Adrenal gland (tissue), 5 donors: ENCODE results near the gene GPR50.

Experiments used
- CTCF ChIP-seq, 6 experiments: fragments of 450-650 bp in 4 of 6; fragments of 200-600 bp in 2 of 6; sonication (generic) in 1 of 6; IDR thresholded peaks; 1 replicate in 5 of 6; 2 replicates in 1 of 6; pipeline versions ENCODE4 v1.5.1 to v1.8.0; 2016 to 2021; ENCODE audit warnings: antibody characterized with exemption in 6 of 6, mild to moderate bottlenecking in 2 of 6, moderate library complexity in 1 of 6
- POLR2A ChIP-seq, 2 donors: fragments of 450-650 bp; IDR thresholded peaks; one replicate each; pipeline ENCODE4 v1.6.1; 2017; ENCODE audit warnings: antibody characterized with exemption in 2 of 2, mild to moderate bottlenecking in 2 of 2, moderate library complexity in 1 of 2
- donor health status: DM: no; HTN: no; CAD: no.

GRCh38 chrX:151206871-151207270 lies 30.5 kb downstream of the GPR50 start:
- TF ChIP-seq CTCF (IDR thresholded peaks at IDR 0.05) = no peak
- no peak for TF ChIP-seq POLR2A (IDR thresholded peaks at IDR 0.05)
